Measurements from ENCODE around the gene FANCL. TPM values are rescaled to one million over a fixed set of nuclear protein-coding genes. Genes with fewer than 3 reads are reported as not detected.
"Not testable (repeated sequence)": the region's sequence is repeated elsewhere in the genome, so short reads cannot be mapped to it uniquely, and the experiment has no call there.

FANCL gene
- total RNA-seq, 6 experiments from 2014 or later: 5.5 to 11.6 (median 7.6) TPM

DNA sequence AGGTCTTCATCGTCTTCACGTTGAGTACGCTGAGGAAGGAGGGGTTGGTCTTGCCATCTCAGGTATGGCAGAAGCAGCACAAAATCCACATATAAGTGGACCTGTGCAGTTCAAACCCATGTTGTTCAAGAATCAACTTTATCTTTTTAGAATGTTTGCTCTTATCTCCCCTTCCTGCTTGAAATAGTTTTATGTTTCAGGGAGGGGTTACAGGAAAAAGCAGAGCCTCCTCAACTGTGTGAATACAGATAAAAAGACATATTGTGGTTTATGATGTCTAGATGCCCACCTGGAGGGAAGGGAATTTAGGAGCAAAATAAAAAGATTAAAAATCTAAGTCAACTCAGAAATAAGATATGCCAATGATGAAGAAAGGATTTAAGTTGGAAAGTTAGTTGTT is 118.6 kb downstream of the FANCL start:
- no peaks in the 10 kb centered on the region for H3K9me3 Mint-ChIP-seq
- no peak for DNase-seq
- peaks cover 22% of the 10 kb centered on the region for H3K4me1 Mint-ChIP-seq (ENCODE audit: low read depth)
- no peaks in the 10 kb centered on the region; the same call in 1 of the 2 replicates for H3K27me3 Mint-ChIP-seq (ENCODE audit: insufficient read depth)
- TF ChIP-seq, protein P1, sequence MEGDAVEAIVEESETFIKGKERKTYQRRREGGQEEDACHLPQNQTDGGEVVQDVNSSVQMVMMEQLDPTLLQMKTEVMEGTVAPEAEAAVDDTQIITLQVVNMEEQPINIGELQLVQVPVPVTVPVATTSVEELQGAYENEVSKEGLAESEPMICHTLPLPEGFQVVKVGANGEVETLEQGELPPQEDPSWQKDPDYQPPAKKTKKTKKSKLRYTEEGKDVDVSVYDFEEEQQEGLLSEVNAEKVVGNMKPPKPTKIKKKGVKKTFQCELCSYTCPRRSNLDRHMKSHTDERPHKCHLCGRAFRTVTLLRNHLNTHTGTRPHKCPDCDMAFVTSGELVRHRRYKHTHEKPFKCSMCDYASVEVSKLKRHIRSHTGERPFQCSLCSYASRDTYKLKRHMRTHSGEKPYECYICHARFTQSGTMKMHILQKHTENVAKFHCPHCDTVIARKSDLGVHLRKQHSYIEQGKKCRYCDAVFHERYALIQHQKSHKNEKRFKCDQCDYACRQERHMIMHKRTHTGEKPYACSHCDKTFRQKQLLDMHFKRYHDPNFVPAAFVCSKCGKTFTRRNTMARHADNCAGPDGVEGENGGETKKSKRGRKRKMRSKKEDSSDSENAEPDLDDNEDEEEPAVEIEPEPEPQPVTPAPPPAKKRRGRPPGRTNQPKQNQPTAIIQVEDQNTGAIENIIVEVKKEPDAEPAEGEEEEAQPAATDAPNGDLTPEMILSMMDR (IDR thresholded peaks at IDR 0.05): no peak
- H3K4me3 Mint-ChIP-seq: no peak overlapping the region
- H3K27ac Mint-ChIP-seq: no peak overlapping the region
- H3K36me3 Mint-ChIP-seq (ENCODE audit: low read depth): peaks cover 22% of the 10 kb centered on the region

DNA sequence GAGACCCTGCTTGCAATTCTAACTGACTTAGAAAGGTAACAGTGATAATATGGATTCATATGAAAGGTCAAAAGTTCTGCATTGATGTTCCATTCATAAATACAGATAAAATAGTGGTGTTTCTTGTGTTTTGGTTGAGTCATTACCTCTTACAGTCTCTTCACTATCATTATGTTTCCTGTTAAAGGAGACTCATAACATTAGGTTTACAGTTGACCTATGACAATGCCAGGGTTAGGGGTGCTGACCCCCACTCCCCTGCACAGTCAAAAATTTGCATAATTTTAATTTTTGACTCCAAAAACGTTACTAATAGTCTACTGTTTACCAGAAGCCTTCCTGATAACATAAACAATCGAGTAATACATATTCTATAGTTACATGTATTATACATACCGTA is 119.1 kb downstream of the FANCL start:
- TF ChIP-seq, protein P1 (IDR thresholded peaks at IDR 0.05): no peak

DNA sequence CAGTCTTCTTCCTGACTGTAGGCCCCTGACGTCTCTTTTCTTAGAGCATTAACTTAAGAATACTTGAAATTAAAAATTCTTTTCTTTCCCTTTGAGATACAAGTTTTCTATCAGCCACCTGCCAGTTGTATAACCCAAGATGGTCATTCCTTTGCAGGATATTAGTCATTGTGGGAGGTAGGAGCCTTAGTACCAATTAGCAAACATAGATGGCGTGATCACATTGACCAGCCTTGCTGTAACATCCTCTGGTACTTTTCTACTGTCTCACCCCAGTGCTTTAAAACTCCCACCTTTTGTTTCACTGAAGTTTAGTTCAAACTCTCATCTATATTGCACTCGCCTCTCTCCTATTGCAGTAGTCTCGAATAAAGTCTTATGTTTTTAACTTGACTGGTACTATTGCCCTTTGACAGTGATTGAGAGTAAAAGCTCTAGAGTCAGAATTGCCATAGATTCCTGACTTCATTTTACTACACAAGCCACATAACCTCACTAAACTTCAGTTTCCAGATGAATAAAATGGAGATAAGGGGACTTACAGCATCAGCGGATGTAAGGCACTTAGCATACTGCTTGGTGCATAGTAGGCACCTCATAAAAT is 120.4 kb downstream of the FANCL start:
- Mint-ChIP-seq H3K27ac (no peak overlapping the region), H3K4me3 (no peak overlapping the region), H3K36me3 (ENCODE audit: low read depth) (peaks cover 27% of the 10 kb centered on the region), H3K4me1 (ENCODE audit: low read depth) (peaks cover 22% of the 10 kb centered on the region), H3K27me3 (ENCODE audit: insufficient read depth) (no peaks in the 10 kb centered on the region; the same call in 1 of the 2 replicates), H3K9me3 (no peaks in the 10 kb centered on the region)
- TF ChIP-seq, protein P1 (IDR thresholded peaks at IDR 0.05): no peak
- DNase-seq: no peak

More for the DNA sequence above, 119.1 kb downstream of the FANCL start:
- no peak overlapping the region for H3K27ac Mint-ChIP-seq
- H3K36me3 Mint-ChIP-seq (ENCODE audit: low read depth): peaks cover 23% of the 10 kb centered on the region
- H3K27me3 Mint-ChIP-seq (ENCODE audit: insufficient read depth): no peaks in the 10 kb centered on the region; the same call in 1 of the 2 replicates
- H3K4me1 Mint-ChIP-seq (ENCODE audit: low read depth): peaks cover 22% of the 10 kb centered on the region
- H3K4me3 Mint-ChIP-seq: no peak overlapping the region
- H3K9me3 Mint-ChIP-seq: no peaks in the 10 kb centered on the region
- DNase-seq: no peak

DNA sequence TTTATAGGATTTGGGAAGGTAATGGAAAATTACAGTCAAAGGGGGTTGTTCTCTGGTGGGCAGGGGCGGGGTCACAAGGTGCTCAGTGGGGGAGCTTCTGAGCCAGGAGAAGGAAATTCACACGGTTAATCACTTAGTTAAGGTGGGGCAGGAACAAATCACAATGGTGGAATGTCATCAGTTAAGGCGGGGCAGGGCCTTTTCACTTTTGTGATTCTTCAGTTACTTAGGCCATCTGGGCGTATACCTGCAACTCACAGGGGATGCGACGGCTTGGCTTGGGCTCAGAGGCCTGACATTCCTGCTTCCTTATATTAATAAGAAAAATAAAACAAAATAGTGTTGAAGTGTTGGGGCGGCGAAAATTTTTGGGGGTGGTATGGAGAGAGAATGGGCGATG is 127.6 kb downstream of the FANCL start:
- Mint-ChIP-seq H3K4me1 (ENCODE audit: low read depth) (peaks cover 42% of the 10 kb centered on the region), H3K27ac (peak overlapping the region; percentile 84), H3K36me3 (ENCODE audit: low read depth) (peaks cover 27% of the 10 kb centered on the region)
- H3K27me3 Mint-ChIP-seq (ENCODE audit: insufficient read depth); H3K4me3 Mint-ChIP-seq; H3K9me3 Mint-ChIP-seq; DNase-seq: not testable (repeated sequence)

DNA sequence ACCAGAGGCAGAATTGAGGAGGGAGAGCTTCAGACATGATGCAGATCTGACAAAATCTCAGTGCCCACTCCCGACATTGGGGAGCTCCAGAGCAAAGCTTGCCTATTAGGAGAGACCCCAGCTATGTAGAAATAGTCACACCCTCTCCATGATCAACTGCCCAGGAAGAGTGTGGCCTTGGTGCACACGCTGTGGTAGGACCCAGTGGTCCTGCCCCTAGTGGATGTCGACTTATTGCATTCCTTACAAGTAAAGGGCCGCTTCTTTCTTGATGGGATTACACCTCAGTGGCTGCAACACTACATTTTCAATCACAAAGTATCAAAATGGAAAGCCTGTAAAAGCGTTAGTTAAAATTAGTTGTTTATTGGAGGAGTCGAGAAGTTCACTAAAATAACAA is 130.4 kb downstream of the FANCL start:
- Mint-ChIP-seq H3K27ac (no peak overlapping the region), H3K4me3 (no peak overlapping the region), H3K9me3 (no peaks in the 10 kb centered on the region), H3K27me3 (ENCODE audit: insufficient read depth) (peaks cover 2% of the 10 kb centered on the region), H3K4me1 (ENCODE audit: low read depth) (peaks cover 60% of the 10 kb centered on the region), H3K36me3 (ENCODE audit: low read depth) (peaks cover 19% of the 10 kb centered on the region)
- TF ChIP-seq, protein P1 (IDR thresholded peaks at IDR 0.05): peak; percentile 38
- DNase-seq: no peak

DNA sequence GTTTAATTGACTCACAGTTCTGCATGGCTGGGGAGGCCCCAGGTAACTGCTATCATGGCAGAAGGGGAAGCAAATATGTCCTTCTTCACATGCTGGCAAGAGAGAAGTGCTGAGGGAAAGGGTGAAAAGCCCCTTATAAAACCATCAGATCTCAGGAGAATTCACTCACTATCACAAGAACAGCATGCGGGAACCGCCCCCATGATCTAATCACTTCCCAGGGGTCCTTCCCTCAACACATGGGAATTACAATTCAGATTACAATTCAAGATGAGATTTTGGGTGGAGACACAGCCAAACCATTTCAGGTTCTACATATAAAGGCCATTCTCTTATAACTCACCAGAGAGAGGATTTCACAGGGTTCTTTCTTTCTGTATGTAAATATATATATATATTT is 131.6 kb downstream of the FANCL start:
- TF ChIP-seq, protein P1 (IDR thresholded peaks at IDR 0.05): no peak
- Mint-ChIP-seq H3K27ac (peak overlapping the region; percentile 39; the same call in 1 of the 2 replicates), H3K36me3 (ENCODE audit: low read depth) (peaks cover 19% of the 10 kb centered on the region), H3K4me1 (ENCODE audit: low read depth) (peaks cover 60% of the 10 kb centered on the region), H3K9me3 (no peaks in the 10 kb centered on the region), H3K27me3 (ENCODE audit: insufficient read depth) (no peaks in the 10 kb centered on the region; the same call in 1 of the 2 replicates), H3K4me3 (no peak overlapping the region)
- DNase-seq: no peak

Other genes starting within 250 kb of the FANCL start
- gene VRK2, start 194.5 kb downstream of the FANCL start, total RNA-seq (2021; fragmentation: NEBNext Ultra II Directional; extraction: Animal tissue kit (Norgen Biotek cat#: 25700)): 10 to 100 TPM; 17.6 to 27.1 (median 23.0) TPM

Data from HFFc6 (cell line).